CD8-positive, alpha-beta memory T cell (primary cell): ENCODE measurements around the gene PLA2G12A. TPM values are rescaled to one million over a fixed set of nuclear protein-coding genes. Genes with fewer than 3 reads are reported as not detected.
A peak's percentile ranks its signal among the peaks of the same experiment; 100 is the strongest.

ENCODE experiments used
- CTCF ChIA-PET: fragments of 350-600 bp; sonication (Branson Sonifier 250); formaldehyde crosslinking; loops from one replicate; lab custom pipeline; 2021; ENCODE audit warnings: antibody characterized with exemption; lab: Charles Lee
- POLR2A ChIA-PET: fragments of 350-600 bp; sonication (Branson Sonifier 250); formaldehyde crosslinking; loops from one replicate; lab custom pipeline; 2021; ENCODE audit warnings: antibody characterized with exemption; lab: Charles Lee
- DNase-seq, 5 donors: peaks; one replicate each; pipeline versions ENCODE4 v3.0.0 to v3.0.0-alpha.2; 2020 to 2022; ENCODE audit warnings: mixed read lengths in 1 of 5
- H3K27ac ChIP-seq: one replicate; pipeline ENCODE4 v1.7.0; 2013; ENCODE audit warnings: low read depth, mild to moderate bottlenecking, low read length, moderate library complexity
- H3K27me3 ChIP-seq: 2 replicates; pipeline ENCODE4 v1.7.0; 2013; ENCODE audit warnings: low read length, mild to moderate bottlenecking; ENCODE audit not compliant: insufficient read depth, poor library complexity, severe bottlenecking
- H3K36me3 ChIP-seq: 2 replicates; pipeline ENCODE4 v1.7.0; 2013; ENCODE audit warnings: mild to moderate bottlenecking, low read length, moderate library complexity; ENCODE audit not compliant: insufficient read depth
- H3K4me1 ChIP-seq: 2 replicates; pipeline ENCODE4 v1.7.0; 2013; ENCODE audit warnings: mild to moderate bottlenecking, low read length, moderate library complexity; ENCODE audit not compliant: insufficient read depth
- H3K4me3 ChIP-seq: 2 replicates; pipeline ENCODE4 v1.7.0; 2013; ENCODE audit warnings: mild to moderate bottlenecking, low read length
- H3K9me3 ChIP-seq: 2 replicates; pipeline ENCODE4 v1.7.0; 2013; ENCODE audit warnings: mild to moderate bottlenecking, low read length
- H3K27ac Mint-ChIP-seq, 8 donors: one replicate each; pipeline ENCODE4 v1.8.0; 2020 to 2021; ENCODE audit warnings: mixed read lengths in 8 of 8, mild to moderate bottlenecking in 6 of 8, inconsistent platforms in 3 of 8, moderate library complexity in 3 of 8
- H3K27me3 Mint-ChIP-seq, 2 donors: one replicate each; pipeline ENCODE4 v1.8.0; 2020 to 2021; ENCODE audit warnings: mixed read lengths in 2 of 2, mild to moderate bottlenecking in 1 of 2, moderate library complexity in 1 of 2
- H3K36me3 Mint-ChIP-seq, 3 donors: one replicate each; pipeline ENCODE4 v1.8.0; 2020 to 2021; ENCODE audit warnings: mixed read lengths in 3 of 3, inconsistent platforms in 1 of 3, mild to moderate bottlenecking in 1 of 3
- H3K4me1 Mint-ChIP-seq, 3 donors: one replicate each; pipeline ENCODE4 v1.8.0; 2020 to 2021; ENCODE audit warnings: mixed read lengths in 3 of 3, inconsistent platforms in 1 of 3, mild to moderate bottlenecking in 1 of 3
- H3K4me3 Mint-ChIP-seq, 7 donors: one replicate each; pipeline ENCODE4 v1.8.0; 2020 to 2021; ENCODE audit warnings: mixed read lengths in 7 of 7, mild to moderate bottlenecking in 6 of 7, moderate library complexity in 4 of 7, inconsistent platforms in 2 of 7
- H3K9me3 Mint-ChIP-seq, 5 donors: one replicate each; pipeline ENCODE4 v1.8.0; 2020 to 2022; ENCODE audit warnings: mixed read lengths in 5 of 5, mild to moderate bottlenecking in 3 of 5, moderate library complexity in 2 of 5, inconsistent platforms in 1 of 5
- polyA plus RNA-seq: library from polyadenylated mRNA; unstranded; fragments of 300-500 nt; fragmentation: Illumina TruSeq; gene quantifications from one replicate; pipeline ENCODE4 v1.2.3, GENCODE V29; 2021
- total RNA-seq, 2 experiments: library from RNA; stranded (reverse); gene quantifications; one replicate each; pipeline ENCODE4 v1.2.3, GENCODE V29; 2021

The PLA2G12A gene
- total RNA-seq (10 to 100 TPM; 16.8 to 23.0 TPM), polyA plus RNA-seq (44.5 TPM)

GRCh38 chr4:109729718-109730618, at the start of gene PLA2G12A:
PLA2G12A (minus strand) TSS chr4:109730070; CDS start chr4:109729809, 261 bp downstream.
- Histone ChIP-seq H3K27me3 (no peaks in the 10 kb centered on the region), H3K36me3 (no peaks in the 10 kb centered on the region), H3K4me3 (peak within 1 kb of the TSS; percentile 89), H3K27ac (peak within 1 kb of the TSS; percentile 79), H3K4me1 (peaks cover 12% of the 10 kb centered on the region), H3K9me3 (no peaks in the 10 kb centered on the region)
- H3K9me3 Mint-ChIP-seq = no peaks in the 10 kb centered on the region
- H3K36me3 Mint-ChIP-seq = peaks cover 6 to 12% (median 8%) of the 10 kb centered on the region in 3 donors
- H3K4me3 Mint-ChIP-seq = peak within 1 kb of the TSS; percentile 86 to 94 (median 91)
- DNase-seq = peak; percentile 71 to 88 (median 84)
- peaks cover 18 to 30% (median 28%) of the 10 kb centered on the region in 3 donors for H3K4me1 Mint-ChIP-seq
- no peaks in the 10 kb centered on the region for H3K27me3 Mint-ChIP-seq
- POLR2A ChIA-PET = interaction anchor here (0.6 to 2.1 kb wide), 4 partner anchors 26 to 297 kb away, joined by 3 to 6 read pairs (median 5); partner anchors contain the start of genes MCUB and SEC24B
- CTCF ChIA-PET = interaction anchor here (1.3 to 1.7 kb wide), 4 partner anchors 22 to 297 kb away, joined by 3 to 7 read pairs (median 4); partner anchors contain the start of genes CASP6 and SEC24B
- H3K27ac Mint-ChIP-seq = peak within 1 kb of the TSS; percentile 73 to 92 (median 86)

GRCh38 chr4:109764789-109765402, 35.0 kb upstream of the PLA2G12A start:
- Histone ChIP-seq H3K27me3 (no peaks in the 10 kb centered on the region), H3K36me3 (no peaks in the 10 kb centered on the region), H3K27ac (peak overlapping the region; percentile 43), H3K4me3 (no peak overlapping the region), H3K9me3 (no peaks in the 10 kb centered on the region), H3K4me1 (no peaks in the 10 kb centered on the region)
- Mint-ChIP-seq H3K36me3 (no peaks in the 10 kb centered on the region), H3K27ac (no peak overlapping the region), H3K27me3 (peaks cover 7 to 55% of the 10 kb centered on the region in 2 donors), H3K4me1 (no peaks in the 10 kb centered on the region), H3K4me3 (no peak overlapping the region), H3K9me3 (peaks cover 0 to 3% (median 0%) of the 10 kb centered on the region in 5 donors)
- no peak for DNase-seq
- CTCF ChIA-PET = no interaction called here
- POLR2A ChIA-PET = no interaction called here

- Mint-ChIP-seq H3K9me3 (peaks cover 0 to 3% (median 0%) of the 10 kb centered on the region in 5 donors), H3K27me3 (peaks cover 8 to 51% of the 10 kb centered on the region in 2 donors), H3K4me3 (no peak overlapping the region), H3K4me1 (no peaks in the 10 kb centered on the region), H3K27ac (no peak overlapping the region), H3K36me3 (no peaks in the 10 kb centered on the region)
- H3K9me3 ChIP-seq = no peaks in the 10 kb centered on the region
- H3K36me3 ChIP-seq = no peaks in the 10 kb centered on the region
- H3K4me3 ChIP-seq = no peak overlapping the region
- H3K27ac ChIP-seq = no peak overlapping the region
- H3K27me3 ChIP-seq = no peaks in the 10 kb centered on the region
- CTCF ChIA-PET = no interaction called here
- H3K4me1 ChIP-seq = no peaks in the 10 kb centered on the region
- DNase-seq = no peak
- POLR2A ChIA-PET = no interaction called here
Observed at GRCh38 chr4:109764376-109764775, 34.5 kb upstream of the PLA2G12A start.

GRCh38 chr4:109760682-109761081, 30.8 kb upstream of the PLA2G12A start:
- no peaks in the 10 kb centered on the region for H3K27me3 ChIP-seq
- no peaks in the 10 kb centered on the region for H3K4me1 Mint-ChIP-seq
- no peaks in the 10 kb centered on the region for H3K9me3 Mint-ChIP-seq
- DNase-seq = no peak
- no peak overlapping the region for H3K4me3 Mint-ChIP-seq
- H3K4me1 ChIP-seq = no peaks in the 10 kb centered on the region
- ChIA-PET CTCF (no interaction called here), POLR2A (no interaction called here)
- no peak overlapping the region for H3K27ac ChIP-seq
- peaks cover 6 to 46% of the 10 kb centered on the region in 2 donors for H3K27me3 Mint-ChIP-seq
- no peak overlapping the region for H3K27ac Mint-ChIP-seq
- H3K9me3 ChIP-seq = no peaks in the 10 kb centered on the region
- H3K36me3 ChIP-seq = no peaks in the 10 kb centered on the region
- no peak overlapping the region for H3K4me3 ChIP-seq
- H3K36me3 Mint-ChIP-seq = no peaks in the 10 kb centered on the region

- Histone ChIP-seq H3K4me3 (no peak overlapping the region), H3K27me3 (no peaks in the 10 kb centered on the region), H3K36me3 (no peaks in the 10 kb centered on the region), H3K9me3 (no peaks in the 10 kb centered on the region), H3K4me1 (no peaks in the 10 kb centered on the region), H3K27ac (no peak overlapping the region)
- Mint-ChIP-seq H3K36me3 (no peaks in the 10 kb centered on the region), H3K4me1 (no peaks in the 10 kb centered on the region), H3K4me3 (no peak overlapping the region), H3K9me3 (no peaks in the 10 kb centered on the region), H3K27ac (no peak overlapping the region), H3K27me3 (peaks cover 8 to 20% of the 10 kb centered on the region in 2 donors)
- ChIA-PET CTCF (no interaction called here), POLR2A (no interaction called here)
- no peak for DNase-seq
Observed at GRCh38 chr4:109755656-109756055, 25.8 kb upstream of the PLA2G12A start.

GRCh38 chr4:109754093-109754857, 24.4 kb upstream of the PLA2G12A start:
- CTCF ChIA-PET = no interaction called here

GRCh38 chr4:109752525-109752924, 22.7 kb upstream of the PLA2G12A start:
- CTCF ChIA-PET = interaction anchor here (1.1 kb wide), 1 partner anchor 21 kb away, joined by 4 read pairs; no protein-coding TSS in a partner anchor
- no peaks in the 10 kb centered on the region for H3K27me3 ChIP-seq

More at GRCh38 chr4:109754093-109754857, 24.4 kb upstream of the PLA2G12A start:
- no peaks in the 10 kb centered on the region for H3K27me3 ChIP-seq
- H3K9me3 ChIP-seq = no peaks in the 10 kb centered on the region
- no peaks in the 10 kb centered on the region for H3K36me3 ChIP-seq
- POLR2A ChIA-PET = interaction anchor here (0.7 kb wide), 1 partner anchor 169 kb away, joined by 7 read pairs; no protein-coding TSS in a partner anchor
- peak in 1 of 5 donors; percentile 13 for DNase-seq
- Mint-ChIP-seq H3K4me1 (no peaks in the 10 kb centered on the region), H3K36me3 (no peaks in the 10 kb centered on the region), H3K27ac (no peak overlapping the region), H3K4me3 (no peak overlapping the region), H3K9me3 (no peaks in the 10 kb centered on the region), H3K27me3 (peaks cover 4 to 14% of the 10 kb centered on the region in 2 donors)
- no peak overlapping the region for H3K27ac ChIP-seq
- H3K4me1 ChIP-seq = no peaks in the 10 kb centered on the region
- no peak overlapping the region for H3K4me3 ChIP-seq

More at GRCh38 chr4:109752525-109752924, 22.7 kb upstream of the PLA2G12A start:
- no peaks in the 10 kb centered on the region for H3K9me3 Mint-ChIP-seq
- DNase-seq = no peak
- Histone ChIP-seq H3K36me3 (no peaks in the 10 kb centered on the region), H3K27ac (no peak overlapping the region), H3K9me3 (no peaks in the 10 kb centered on the region), H3K4me3 (no peak overlapping the region), H3K4me1 (no peaks in the 10 kb centered on the region)
- H3K4me3 Mint-ChIP-seq = no peak overlapping the region
- POLR2A ChIA-PET = interaction anchor here (0.7 kb wide), 1 partner anchor 104 kb away, joined by 5 read pairs; no protein-coding TSS in a partner anchor
- no peaks in the 10 kb centered on the region for H3K4me1 Mint-ChIP-seq
- H3K27me3 Mint-ChIP-seq = peaks cover 2 to 10% of the 10 kb centered on the region in 2 donors
- no peaks in the 10 kb centered on the region for H3K36me3 Mint-ChIP-seq
- no peak overlapping the region for H3K27ac Mint-ChIP-seq
